Hippocampal formation (tissue), 2 donors: Measurements from ENCODE around the gene B3GAT1.

Experiments
- DNase-seq, 2 donors: peaks; one replicate each; lab custom pipeline; 2025; lab: John Stamatoyannopoulos, UW

The B3GAT1 gene

DNA sequence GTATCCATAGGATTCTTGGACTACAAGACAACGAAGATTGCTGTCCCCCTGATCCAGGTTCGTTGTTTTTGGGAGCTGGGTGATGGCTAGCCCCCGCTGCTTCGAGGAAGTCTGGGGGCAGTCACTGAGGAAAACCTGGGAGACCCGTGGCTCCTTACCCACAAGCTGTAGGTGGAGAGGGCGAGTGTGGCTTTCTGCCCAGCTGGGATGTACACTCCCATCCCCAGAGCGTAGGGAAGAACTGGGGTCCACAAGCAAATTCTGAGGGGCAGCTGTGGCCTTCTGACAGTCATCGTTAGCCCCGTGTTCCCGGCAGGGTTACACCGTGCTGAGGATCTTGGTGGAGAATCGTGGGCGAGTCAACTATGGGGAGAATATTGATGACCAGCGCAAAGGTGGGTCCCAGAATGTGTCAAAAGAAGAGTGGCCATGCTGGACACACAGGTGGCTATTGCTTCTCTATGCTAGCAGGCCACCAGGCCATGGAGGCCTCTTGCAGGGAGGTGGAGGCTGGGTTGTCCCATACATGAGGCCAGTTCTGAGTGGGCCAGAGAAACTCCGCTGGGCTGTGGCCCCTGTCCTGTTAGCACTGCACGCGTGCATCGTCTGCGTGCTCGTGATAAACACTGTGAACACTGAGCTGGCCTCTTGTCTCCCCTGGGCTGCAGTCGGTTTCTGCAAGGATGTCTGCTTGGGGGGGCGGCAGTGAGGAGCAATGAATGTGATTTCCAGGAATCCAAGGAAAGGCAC lies 40.4 kb downstream of the B3GAT1 start:
- DNase-seq, result no peak

DNA sequence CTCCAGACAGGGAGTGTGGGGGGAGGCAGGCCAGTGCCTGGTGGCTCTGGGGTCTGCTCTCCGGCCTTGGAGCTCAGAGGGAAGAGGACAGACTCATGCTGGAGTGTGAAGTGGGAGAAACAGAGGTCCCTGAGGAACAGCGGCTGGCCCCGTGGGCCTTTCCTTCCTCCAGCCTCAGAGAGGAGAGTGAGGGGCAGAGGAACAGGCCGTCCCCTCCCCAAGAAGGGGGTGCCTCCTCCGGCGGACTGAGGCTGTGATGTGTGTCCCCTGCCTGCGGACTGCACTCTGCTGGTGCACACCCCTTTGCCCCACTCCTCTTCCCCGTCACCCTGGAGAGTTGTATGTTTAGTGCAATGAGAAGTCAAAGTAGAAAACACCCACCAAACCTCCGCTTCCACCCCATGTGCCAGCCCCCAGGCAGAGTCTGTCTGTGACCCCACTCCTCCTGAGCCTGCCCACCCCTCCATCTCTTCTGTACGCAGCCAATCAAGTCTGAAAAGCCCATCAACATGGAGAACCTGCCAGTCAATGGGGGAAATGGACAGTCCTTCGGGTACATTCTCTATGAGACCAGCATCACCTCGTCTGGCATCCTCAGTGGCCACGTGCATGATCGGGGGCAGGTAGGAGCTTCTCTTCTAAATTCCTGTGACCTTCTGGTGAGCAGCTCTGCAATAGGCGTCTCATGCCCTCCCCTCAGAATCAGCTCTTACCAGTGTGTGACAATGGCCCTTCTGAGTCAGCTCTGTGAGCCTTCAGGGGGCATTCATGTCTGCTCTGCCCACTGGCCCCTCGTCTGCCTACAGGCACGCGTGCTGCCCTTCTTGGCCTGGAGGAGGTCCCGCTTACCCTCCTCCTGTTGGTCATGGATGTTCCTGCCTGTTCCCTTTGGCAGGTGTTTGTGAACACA lies 41.3 kb downstream of the B3GAT1 start:
- no peak for DNase-seq

DNA sequence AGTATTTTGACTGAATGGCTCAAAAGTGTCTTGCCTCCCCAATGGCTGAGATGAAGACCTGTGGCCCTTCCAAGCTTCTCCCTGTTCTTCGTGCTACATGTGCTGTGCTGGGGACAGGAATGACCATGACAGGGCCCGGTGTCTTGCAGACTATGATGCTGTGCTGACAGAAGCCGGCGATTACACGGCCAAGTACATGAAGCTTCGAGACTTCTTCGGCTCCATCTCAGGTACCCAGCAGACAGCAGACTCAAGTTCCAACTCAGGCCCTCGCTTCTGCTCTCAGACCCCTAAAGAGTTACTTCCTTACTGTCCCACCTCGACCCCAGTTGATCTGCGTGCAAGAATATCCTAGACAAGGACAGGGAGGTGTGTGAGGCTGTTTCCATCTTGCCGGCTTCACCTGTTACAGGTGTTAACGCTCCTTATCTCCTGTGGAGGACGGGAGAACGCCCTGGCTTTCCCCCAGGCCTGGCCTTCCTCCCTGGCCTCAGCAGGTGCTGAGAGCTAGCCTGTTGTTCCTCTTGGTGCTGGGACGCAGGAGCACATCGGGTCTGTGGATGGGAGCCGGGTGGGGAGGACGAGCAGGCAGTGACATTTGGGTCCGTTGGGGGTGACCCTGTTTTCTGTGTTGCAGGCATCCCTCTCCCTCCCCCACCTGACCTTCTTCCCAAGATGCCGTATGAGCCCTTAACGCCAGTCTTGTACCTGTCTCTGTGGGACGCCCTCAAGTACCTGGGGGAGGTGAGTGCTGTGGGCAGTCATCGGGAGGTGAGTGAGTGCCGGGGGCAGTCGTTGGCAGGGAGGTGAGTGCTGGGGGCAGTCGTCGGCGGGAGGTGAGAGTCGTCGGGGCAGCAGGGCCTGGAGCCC lies 42.2 kb downstream of the B3GAT1 start:
- DNase-seq, result no peak

DNA sequence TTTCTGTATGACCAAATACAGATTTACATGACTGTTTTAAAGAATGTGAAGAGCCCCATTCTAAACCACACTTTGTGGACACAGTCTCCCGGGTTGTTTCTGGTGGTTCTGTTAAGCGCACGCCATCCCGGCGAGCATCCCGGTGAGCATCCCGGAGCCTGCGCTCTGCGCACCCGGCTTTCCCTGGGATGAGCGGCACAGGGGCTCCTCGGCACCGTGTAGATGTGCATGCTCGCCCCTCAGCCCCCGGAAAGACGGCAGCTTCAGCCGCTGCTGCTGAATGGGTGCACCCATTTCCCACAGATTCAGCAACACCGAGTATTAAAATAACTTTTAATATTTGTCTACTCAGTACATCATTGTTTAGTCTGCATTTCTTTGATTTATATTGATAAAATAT lies 44.3 kb downstream of the B3GAT1 start:
- DNase-seq, result no peak

DNA sequence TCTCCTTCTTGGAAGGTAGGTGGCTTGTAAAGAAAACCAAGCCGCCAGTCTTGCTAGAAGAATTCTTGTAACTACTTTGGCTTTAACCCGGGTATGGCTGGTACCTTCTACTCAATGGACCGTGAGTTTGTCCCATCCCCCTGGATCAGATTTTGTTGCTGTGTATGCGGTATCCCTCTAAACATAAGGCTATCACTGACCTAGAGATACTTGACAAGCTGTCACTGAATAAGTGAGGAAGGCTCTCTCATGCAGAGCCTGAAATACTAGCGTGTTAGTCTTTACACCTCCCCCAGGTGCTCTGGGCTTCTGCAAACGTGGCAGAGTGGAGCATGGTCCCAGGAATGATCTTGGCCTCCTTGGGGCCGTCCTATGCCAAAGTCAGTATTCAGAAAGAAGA lies 45.8 kb downstream of the B3GAT1 start:
- no peak for DNase-seq

DNA sequence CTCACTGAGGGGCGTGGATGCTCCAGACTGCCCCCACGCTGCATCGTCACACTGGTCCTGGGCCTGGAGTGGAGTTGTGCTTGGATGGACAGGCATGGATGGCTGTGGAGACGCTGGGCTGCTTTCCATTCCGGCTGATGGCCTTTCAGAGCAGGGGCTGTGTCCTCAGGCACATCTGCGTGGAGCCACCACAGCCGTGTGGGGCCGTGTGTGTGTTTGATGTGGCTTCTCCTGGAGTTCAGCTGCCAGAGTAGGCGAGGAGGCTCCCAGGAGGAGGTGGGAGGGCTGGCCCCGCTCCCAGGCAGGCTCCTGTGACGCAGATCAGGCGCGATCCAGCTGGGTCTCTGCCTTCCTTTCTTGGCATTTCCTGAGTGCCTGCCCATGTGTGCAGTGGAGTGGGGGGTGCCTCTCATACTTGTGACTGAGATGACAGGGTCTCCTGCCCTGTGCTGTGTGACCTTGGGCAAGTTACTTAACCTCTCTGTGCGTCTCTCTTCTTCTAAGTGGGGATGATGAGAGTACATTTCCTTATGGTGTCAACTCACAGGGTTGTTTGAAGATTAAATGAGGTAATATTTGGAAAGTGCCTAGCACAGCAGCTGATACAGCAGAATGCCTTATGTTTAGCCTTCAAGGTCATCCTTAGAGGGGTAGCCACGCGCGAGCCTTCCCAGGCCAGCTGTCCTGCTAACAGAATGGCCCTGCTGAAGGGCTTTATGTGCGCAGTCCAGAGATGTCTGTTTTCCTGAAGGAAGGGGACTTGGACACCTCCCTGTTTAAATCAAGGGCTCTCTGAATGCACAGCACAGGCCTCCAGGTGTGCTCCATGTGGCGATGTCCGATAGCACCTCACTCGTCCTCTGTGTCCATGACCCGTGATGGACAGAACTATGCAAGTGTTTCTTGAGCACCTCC lies 46.8 kb downstream of the B3GAT1 start:
- DNase-seq, result no peak

DNA sequence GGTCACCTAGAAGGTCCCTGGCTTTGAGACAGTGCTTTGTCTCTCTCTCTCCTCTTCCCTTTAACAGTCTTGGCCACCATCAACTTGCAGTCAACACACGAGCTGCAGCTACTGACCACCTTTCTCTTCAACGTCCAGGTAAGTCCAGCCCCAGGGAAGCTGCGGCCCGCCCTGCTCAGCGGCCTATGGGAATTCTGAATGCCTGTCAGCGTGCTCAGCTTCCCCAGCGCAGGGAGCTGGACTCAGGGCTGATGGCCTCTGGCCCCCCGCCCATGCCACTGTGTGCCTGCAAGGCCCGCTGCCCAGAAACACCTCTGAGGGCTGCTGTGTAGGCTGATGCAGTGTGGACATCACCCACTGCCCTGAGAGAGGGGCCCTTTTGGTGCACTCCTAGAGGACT lies 47.8 kb downstream of the B3GAT1 start:
- no peak for DNase-seq

DNA sequence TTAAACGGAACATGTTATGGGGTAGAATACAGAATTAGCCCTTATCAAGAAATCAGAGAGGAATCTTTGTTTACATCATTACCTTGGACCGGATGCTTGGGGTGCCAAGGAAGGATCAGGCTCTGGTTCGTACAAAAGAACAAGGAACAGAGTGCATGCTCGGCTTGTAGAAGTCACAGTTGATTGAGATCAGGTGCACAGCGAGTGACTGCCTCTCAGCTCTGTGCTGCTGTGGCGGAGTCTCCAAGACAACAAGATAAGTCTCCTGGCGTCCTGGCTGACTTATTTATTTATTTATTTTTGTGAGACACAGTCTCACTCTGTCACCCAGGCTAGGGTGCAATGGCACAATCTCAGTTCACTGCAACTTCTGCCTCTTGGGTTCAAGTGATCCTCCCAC lies 48.5 kb downstream of the B3GAT1 start:
- DNase-seq, result no peak

DNA sequence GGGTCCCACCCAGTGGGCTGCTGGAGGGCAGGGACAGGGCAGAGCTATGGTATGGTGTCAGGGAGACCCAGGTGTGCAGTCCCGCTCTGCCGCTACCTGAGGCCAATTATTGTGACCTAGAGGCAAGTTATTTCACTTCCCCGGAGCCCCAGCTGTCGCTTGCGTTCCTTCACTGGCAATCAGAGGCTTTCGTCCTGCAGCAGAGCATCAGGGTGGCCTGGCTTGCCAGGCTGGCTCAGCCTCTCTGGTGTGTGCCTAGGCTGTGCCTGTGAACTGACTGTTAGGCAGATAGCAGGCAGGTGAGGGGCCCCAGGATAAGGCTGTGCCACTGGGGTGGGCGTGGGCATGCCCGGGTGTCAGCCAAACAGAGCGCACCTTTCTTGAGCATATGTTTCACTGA lies 48.9 kb downstream of the B3GAT1 start:
- no peak for DNase-seq

DNA sequence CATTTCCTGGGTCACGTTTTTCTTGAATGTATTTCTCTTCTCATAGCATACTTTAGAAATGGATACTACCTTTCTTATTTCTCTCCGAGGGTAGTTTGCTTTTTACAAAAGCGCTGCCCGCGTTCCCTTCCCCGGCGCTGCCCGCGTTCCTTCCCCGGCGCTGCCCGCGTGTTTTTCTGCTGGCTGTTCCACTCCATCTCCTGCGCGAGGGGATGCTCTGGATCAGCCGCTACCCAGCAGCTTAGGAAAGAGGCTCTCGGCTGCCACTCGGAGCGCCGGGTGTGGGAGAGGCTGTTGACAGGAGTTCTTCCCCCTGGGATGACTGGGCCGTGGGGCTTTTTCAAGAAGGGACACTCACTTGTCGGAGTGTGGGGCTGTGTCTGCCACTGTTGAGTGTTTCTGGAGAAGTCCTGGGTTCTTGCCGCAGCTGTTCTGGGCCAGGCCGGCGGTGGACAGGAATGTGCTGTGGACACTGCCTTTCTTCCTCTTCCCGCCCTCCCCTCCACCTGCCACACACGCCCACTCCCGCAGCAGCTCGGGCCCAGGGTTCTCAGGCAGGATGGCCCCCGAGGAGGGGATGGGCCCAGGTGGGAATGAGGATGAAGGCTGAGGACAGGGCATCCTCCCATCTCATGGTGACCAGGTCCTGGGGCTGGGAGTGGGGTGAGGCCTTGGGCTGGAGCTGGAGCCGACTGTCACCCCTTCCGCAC lies 49.7 kb downstream of the B3GAT1 start:
- no peak for DNase-seq

DNA sequence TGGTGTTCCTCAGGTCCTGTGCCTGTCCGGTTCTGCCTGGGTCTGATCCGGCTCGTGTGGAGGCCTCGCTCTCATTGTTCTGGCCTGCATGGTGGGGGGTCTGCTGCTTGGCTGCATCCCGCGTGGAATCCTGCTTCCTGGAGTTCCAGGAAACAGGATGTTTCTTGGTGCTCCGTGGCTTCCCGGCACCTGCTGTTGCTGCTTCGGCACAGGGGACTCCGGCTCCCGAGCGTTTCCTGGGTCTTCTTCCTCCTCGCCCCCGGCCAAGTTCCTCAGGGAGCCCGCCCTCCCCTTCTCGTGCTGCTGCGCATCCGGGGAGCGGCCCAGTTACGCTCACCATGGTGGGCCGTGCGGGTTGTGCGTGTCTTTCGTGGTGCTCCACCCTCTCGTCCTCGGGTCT lies 50.4 kb downstream of the B3GAT1 start:
- no peak for DNase-seq

DNA sequence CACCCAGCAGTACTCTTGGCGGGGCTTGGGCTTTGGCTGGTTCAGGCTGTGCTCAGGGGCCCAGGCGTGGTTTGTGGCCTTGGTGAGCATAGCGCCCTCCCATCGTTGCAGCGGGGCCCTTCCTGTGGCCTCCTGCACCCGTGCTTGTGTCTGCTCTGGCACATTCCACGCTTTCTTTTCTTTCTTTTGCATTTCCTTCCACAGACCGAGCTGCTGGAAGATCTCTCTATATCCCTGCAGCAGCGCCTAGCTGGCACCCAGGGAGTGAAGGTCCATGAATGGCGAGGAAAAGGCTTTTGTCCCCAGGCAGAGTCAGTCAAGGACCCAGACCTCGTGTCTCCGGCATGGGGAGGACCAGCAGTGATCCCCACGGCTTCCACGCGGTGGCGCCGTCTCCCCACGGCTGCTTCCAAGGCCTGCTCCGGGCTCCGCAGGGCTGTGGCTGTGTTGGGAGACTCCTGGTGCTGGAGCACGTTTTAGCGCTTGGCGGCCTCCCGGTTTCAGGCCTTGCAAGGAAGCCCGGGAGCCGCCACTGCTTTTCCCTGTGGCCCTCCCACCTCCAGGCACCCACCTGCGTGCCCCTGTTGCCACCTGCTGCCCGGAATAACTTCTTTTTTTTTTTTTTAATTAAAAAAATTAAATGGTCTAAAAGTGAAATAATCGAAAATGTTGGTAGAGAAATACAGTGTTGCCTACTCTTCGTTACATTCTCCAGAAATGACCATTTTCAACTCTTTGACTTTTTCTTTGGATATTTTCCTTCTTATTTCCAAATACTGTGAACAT lies 51.8 kb downstream of the B3GAT1 start:
- peak; percentile 65 to 81 for DNase-seq

DNA sequence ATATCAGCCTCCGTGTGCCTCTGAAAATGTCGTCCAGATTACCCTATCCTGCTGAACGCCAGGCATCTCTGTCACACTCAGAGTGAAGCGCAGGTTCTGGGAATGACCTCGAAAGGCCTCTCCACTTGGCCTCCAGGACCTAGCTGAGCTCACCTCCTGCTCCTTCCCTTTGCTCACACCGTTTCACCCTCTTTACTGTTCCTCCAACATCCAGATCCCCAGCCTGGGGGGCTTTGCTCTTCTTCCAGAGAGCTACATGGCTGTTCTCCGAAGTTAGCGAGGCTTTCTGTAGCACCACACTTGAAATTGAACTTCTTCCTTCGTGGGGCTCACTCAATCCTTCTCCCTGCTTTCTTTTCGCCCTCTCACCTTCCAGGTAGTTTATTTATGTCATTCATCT lies 52.4 kb downstream of the B3GAT1 start:
- no peak for DNase-seq

DNA sequence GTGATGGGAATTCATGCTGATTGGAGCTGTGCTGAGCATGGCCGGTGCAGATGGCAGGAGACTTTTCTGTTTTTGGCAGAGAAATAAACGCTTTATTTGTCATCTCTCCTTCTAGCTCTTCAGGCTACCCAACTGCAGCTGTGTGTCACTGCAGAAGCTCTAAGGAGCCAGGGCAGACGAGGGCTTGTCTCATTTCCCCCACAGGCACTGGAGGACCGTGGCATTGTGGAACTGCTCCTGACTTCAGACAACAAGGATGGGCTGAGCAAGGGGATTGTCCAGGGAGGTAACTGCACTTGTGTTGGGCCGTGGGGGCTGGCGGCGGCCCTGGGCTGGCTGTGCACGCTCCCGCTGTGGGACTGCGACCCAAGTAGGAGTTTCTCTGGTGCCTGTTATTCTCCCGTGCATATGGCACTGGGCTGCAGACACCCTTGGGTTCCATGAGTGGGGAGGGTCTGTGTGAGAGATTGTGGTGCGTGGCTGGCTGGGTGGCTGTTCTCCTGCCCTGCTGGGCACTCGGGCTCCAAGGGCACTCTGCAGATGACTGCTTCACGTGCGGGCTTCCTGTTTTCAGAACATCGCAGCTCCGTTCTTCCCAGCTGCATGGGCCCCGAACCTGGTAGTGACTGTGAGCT lies 53.1 kb downstream of the B3GAT1 start:
- DNase-seq, result no peak

DNA sequence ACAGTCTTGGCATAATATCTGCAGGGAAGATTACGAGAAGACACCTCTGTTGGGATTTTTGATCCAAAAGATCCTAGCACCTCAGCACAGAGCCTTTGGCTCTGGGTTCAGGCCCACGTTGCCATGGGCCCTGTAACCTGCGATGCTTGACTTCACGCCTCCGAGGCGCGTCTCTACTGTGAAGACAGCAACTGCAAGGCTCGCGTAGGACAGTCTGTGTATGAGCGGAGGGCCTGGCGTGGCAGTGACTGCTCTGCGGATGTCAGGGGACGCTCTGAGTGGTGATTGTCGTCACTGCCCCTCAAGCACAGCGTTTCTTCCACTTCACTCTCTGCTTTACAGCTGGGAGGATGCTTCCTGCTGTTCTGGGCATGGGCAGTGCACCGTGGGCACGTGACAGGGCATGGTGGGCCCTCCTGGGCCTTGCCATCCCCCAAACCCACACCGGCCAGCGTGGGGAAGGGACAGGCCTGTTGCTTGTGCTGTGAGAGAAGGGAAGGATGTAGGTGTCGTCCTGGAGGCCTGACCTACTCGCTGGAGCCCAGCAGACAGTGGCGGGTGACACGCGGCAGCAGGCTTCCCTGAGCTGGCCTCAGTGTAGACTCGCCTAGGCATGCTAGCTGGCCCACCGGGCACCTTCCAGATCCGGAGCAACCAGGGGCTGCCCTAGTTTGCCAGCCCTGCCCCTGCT lies 53.7 kb downstream of the B3GAT1 start:
- no peak for DNase-seq

DNA sequence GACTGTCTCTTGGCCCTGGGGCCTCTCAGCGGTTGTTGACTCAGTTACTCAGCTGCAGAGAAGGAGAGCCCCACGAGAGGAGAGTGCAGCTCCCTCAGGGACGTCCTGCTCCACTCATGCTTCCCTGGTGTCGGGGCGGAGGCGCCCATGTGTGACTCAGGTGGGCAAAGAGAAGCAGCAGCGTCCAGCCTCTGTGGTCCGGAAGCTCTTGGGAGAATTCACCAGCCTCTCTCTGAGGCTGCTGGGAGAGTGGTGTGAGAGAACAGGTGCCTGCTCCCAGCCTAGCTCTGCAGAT lies 54.5 kb downstream of the B3GAT1 start:
- no peak for DNase-seq

DNA sequence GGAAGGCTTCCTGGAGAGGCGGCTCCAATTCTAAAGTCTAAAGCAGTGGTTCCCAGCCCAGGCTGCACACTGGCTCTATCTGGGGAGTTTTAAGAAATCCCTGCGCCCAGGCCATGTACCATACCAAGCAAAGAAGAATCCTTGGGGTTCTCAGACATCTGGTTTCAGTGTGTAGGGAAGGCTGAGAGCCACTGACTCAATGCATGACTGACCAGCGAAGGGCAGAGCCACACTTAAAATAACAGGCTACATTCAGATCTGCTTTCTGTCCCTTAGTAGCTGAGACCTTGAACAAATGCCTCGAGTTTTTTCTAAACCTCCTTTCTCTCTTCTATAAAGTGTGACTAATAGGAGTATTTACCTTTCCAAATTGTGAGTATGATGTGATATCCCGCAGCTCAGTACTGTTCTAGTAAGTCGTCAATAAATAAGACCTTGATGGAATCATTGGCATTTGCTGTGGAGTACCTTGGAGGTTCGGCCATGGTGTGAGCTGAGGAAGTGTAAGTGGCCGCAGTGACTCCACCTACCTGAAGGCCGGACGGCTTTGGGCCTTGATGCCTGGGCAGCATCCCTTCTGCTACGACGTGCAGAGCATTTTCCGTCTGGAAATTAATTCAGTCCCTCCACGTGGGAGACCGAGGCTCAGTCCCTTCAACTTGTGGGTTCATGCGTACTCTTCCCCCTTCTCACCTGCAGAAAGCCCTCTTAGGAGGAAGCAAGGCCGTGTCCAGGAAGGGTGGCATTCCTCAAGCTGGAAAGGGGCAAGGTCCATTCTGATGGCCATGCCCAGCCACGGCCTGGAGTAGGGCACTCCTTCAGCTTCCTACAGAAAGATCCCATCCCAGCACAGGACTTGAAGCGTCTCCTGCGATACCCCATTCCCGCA lies 55.1 kb downstream of the B3GAT1 start:
- DNase-seq, result no peak

DNA sequence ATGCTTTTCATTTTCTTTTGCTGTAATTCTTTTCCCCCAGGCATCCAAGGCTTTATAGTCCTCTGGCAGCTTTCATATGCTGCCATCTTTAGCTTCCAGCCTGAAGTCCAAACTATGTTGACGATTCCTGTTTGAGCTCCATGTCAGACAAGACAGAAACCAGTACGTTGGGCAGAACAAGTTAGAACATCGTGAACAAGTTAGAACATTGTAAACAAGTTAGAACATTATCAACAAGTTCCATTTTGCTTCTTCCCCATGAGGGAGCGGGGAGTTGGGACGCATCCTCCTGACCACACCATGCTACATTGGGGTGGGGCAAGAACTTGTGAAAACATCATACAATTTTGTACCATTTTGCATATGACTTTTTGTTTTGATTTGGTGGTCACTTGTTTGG lies 56.4 kb downstream of the B3GAT1 start:
- DNase-seq, result no peak
